Stimulated activated memory B cell treated with anti-CD40 and anti-IgM and Interleukin-4, amounts not matched to agents 10 μg/mL and 1 μg/mL and 100 μg/mL, for 72 hours (primary cell): ENCODE data around the gene PAX5.

ENCODE experiments used
- ATAC-seq: fragments of 150-1000 bp; cut with Tn5 transposase; 2 replicates; pipeline ENCODE4 v1.10.0; 2021
- H3K27ac Mint-ChIP-seq: one replicate; pipeline ENCODE4 v1.8.0; 2022; ENCODE audit warnings: mild to moderate bottlenecking, mixed read lengths
- H3K27me3 Mint-ChIP-seq: one replicate; pipeline ENCODE4 v1.8.0; 2022; ENCODE audit warnings: mixed read lengths
- H3K36me3 Mint-ChIP-seq: one replicate; pipeline ENCODE4 v1.8.0; 2022; ENCODE audit warnings: mixed read lengths
- H3K4me1 Mint-ChIP-seq: one replicate; pipeline ENCODE4 v1.8.0; 2022; ENCODE audit warnings: mixed read lengths
- H3K4me3 Mint-ChIP-seq: one replicate; pipeline ENCODE4 v1.8.0; 2022; ENCODE audit warnings: mild to moderate bottlenecking, moderate library complexity, mixed read lengths
- H3K9me3 Mint-ChIP-seq: one replicate; pipeline ENCODE4 v1.8.0; 2022; ENCODE audit warnings: mixed read lengths

The PAX5 gene

DNA sequence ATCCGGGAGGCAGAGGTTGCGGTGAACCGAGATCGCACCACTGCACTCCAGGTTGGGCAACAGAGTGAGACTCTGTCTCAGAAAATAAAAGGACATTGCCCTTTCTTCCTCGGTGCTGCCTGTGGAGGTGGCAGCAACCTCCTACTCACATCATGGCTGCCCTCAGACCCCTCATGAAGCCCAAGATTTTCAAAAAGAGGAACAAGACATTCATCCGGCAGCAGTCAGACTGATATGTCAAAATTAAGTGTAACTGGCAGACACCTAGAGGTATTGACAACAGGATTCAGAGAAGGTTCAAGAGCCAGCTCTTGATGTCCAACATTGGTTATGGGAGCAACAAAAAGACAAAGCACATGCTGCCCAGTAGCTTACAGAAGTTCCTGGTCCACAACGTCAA is 12.6 kb upstream of the PAX5 start:
- H3K4me1 Mint-ChIP-seq = peaks cover 15% of the 10 kb centered on the region
- H3K9me3 Mint-ChIP-seq = no peaks in the 10 kb centered on the region
- ATAC-seq = no peak
- H3K27ac Mint-ChIP-seq = no peak overlapping the region
- no peaks in the 10 kb centered on the region for H3K36me3 Mint-ChIP-seq
- H3K27me3 Mint-ChIP-seq = no peaks in the 10 kb centered on the region
- H3K4me3 Mint-ChIP-seq = no peak overlapping the region

DNA sequence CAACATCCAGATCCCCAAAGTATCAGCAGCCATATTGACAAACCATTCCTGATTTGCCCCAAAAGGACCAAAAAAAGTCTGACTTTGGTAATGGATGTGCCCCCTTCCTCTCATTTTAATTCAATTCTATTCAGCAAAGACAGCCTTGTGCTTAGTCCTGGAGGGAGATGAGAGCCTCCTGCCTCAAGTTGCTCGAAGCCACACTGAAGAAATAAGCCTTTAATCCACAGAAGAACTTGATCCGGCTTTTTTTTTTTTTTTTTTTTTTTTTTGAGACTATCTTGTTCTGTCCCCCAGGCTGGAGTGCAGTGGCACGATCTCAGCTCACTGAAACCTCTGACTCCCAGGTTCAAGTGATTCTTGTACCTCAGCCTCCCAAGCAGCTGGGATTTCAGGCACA is 8.4 kb upstream of the PAX5 start:
- no peak for ATAC-seq
- no peaks in the 10 kb centered on the region for H3K36me3 Mint-ChIP-seq
- H3K4me1 Mint-ChIP-seq = peaks cover 26% of the 10 kb centered on the region
- H3K27ac Mint-ChIP-seq = no peak overlapping the region
- H3K4me3 Mint-ChIP-seq = no peak overlapping the region
- no peaks in the 10 kb centered on the region for H3K27me3 Mint-ChIP-seq
- no peaks in the 10 kb centered on the region for H3K9me3 Mint-ChIP-seq

DNA sequence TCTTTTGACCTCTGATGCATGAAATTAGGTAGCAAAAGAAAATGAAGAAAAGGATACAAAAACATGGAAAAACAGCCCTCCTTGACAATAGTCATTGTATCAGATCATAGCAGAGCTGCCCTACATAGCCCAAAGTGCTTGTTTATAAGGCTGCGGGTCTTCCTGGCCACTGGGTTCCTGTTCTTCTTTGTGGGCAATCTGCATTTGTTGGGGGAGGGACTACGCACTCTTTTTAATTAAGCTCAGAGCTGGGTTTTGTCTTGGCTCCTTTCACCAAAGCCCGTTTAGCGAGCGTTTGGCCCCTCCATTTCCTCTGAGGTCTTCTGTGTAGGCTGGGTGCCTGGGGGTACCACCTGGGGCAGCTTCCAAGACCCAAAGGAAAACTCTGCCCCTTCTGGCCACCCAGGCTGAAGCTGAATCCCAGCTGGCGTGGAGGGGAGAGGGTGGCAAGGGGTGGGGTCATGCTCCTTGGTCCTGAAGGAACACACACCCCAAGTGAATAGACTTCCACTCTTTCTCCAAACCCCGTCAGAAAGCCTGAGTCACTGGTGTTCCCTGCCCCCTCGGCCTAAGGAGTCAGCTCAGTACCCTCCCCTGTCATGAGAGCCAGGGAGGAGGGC is 6.5 kb upstream of the PAX5 start:
- Mint-ChIP-seq H3K27me3 (no peaks in the 10 kb centered on the region), H3K27ac (peak overlapping the region; percentile 11), H3K36me3 (peaks cover 12% of the 10 kb centered on the region), H3K4me1 (peaks cover 35% of the 10 kb centered on the region), H3K9me3 (no peaks in the 10 kb centered on the region), H3K4me3 (no peak overlapping the region)
- no peak for ATAC-seq

GRCh38 chr9:37038943-37039464 is 4.9 kb upstream of the PAX5 start:
- H3K27ac Mint-ChIP-seq = no peak overlapping the region
- peak overlapping the region; percentile 42 for H3K4me3 Mint-ChIP-seq
- H3K4me1 Mint-ChIP-seq = peaks cover 44% of the 10 kb centered on the region
- H3K36me3 Mint-ChIP-seq = peaks cover 12% of the 10 kb centered on the region
- no peaks in the 10 kb centered on the region for H3K9me3 Mint-ChIP-seq
- no peaks in the 10 kb centered on the region for H3K27me3 Mint-ChIP-seq
- no peak for ATAC-seq

- no peaks in the 10 kb centered on the region for H3K27me3 Mint-ChIP-seq
- H3K4me1 Mint-ChIP-seq = peaks cover 38% of the 10 kb centered on the region
- ATAC-seq = no peak
- H3K36me3 Mint-ChIP-seq = peaks cover 12% of the 10 kb centered on the region
- H3K9me3 Mint-ChIP-seq = no peaks in the 10 kb centered on the region
- H3K27ac Mint-ChIP-seq = peak overlapping the region; percentile 96
- peak overlapping the region; percentile 92 for H3K4me3 Mint-ChIP-seq
Observed at GRCh38 chr9:37038302-37038942, 4.4 kb upstream of the PAX5 start.

DNA sequence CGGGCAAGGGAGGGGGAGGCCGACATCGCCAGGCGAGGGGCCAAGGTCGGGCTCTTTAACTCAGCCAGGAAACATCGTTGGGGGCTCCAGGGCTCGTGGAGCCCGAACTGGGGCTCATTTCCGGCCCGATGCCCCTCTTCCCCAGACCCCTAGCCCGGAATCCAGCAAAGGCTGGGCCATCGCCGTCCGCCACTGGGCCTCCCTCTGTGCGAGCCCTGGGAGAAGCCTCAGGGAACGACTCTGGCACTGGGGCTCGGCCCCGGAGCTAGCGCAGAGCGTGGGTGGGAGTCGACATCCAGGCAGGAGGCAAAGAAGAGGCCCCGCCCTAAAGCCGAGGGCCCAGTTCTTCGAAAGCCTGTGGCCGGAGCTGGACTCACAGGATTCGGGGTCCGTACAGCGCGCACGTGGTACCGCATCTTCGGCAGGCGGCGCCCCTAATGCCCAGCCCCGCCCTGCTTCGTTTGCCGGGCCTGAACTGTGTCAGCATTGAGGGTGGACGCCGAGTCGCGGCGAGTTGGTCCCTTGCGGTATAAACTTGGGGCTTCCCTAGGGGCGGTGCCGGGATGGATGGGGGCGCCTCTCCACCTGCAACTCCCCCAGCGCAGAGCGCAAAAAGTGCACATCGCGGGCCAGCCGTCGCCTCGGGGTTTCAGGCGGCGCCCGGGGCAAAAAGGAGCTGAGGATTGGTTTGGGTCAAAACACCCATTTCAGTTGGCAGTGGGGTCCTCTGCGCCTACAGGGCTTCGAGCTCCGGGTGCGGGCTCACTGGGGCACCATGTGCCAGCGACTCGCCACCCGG is 3.6 kb upstream of the PAX5 start:
- Mint-ChIP-seq H3K27me3 (no peaks in the 10 kb centered on the region), H3K4me3 (peak overlapping the region; percentile 92), H3K4me1 (peaks cover 38% of the 10 kb centered on the region), H3K27ac (peak overlapping the region; percentile 96), H3K9me3 (no peaks in the 10 kb centered on the region), H3K36me3 (peaks cover 12% of the 10 kb centered on the region)
- peak; percentile 13 for ATAC-seq

GRCh38 chr9:37036776-37037502 is 2.9 kb upstream of the PAX5 start:
- peak; percentile 63 for ATAC-seq
- H3K4me3 Mint-ChIP-seq = peak overlapping the region; percentile 92
- peaks cover 12% of the 10 kb centered on the region for H3K36me3 Mint-ChIP-seq
- no peaks in the 10 kb centered on the region for H3K27me3 Mint-ChIP-seq
- peaks cover 46% of the 10 kb centered on the region for H3K4me1 Mint-ChIP-seq
- H3K27ac Mint-ChIP-seq = peak overlapping the region; percentile 96
- no peaks in the 10 kb centered on the region for H3K9me3 Mint-ChIP-seq

DNA sequence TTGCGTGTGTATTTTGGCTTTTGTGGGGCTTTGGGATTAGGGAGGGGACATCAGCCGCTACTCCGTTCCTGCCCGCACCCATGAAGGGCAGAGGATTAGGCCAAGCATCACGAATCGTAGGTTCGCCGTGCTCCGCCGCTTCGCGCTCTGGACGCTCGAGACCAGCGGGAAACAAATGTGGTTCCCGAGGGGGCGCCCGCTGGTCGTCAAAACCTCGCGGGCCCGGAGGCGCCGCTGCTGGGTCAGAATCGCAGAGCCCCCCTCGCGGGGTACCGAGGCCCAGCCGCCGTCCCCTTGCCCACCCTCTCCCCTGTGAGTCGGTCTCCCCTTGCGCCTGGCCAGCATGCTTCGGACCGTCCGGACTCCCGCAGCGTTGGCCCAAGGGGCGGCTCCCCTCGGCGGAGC is 2.3 kb upstream of the PAX5 start:
- H3K27ac Mint-ChIP-seq = peak overlapping the region; percentile 96
- H3K9me3 Mint-ChIP-seq = no peaks in the 10 kb centered on the region
- peaks cover 12% of the 10 kb centered on the region for H3K36me3 Mint-ChIP-seq
- peaks cover 52% of the 10 kb centered on the region for H3K4me1 Mint-ChIP-seq
- no peaks in the 10 kb centered on the region for H3K27me3 Mint-ChIP-seq
- peak; percentile 9 for ATAC-seq
- peak overlapping the region; percentile 92 for H3K4me3 Mint-ChIP-seq

DNA sequence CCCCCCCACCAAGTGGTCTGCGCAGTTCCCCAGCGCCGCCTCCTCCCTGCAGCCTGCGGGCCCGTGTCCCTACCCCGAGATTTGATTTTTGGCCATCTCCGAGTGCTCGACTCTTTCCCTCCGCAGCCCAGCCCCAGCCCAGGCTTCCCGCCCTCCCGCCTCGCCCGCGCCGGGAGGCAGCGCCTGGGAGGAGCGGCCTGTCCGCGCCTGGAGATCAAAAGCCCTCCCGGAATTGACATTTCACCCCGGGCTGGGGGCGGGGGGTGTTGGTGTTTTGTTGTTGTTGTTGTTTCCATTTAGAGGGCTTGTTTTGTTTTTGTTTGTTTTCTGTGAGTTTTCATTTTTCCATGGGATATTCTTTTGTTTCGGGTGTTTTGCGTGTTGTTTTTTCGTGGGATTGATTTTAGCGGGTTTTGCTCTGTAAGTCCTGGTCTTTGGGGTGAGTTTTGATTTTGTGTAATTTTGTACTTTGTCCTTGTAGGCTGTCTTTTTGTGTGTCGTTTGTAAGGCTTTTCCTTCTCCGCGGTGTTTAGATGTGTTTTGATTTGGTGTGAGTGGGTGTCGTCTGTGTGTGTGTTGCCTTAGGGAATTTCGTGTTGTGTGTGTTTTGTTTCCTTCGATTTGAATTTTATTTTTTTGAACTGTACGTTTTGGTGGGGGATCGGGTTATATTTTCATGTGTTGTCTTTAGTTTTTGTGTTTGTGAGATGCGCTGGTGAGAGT is 1.7 kb upstream of the PAX5 start:
- no peaks in the 10 kb centered on the region for H3K27me3 Mint-ChIP-seq
- no peaks in the 10 kb centered on the region for H3K9me3 Mint-ChIP-seq
- H3K4me1 Mint-ChIP-seq = peaks cover 57% of the 10 kb centered on the region
- H3K27ac Mint-ChIP-seq = peak overlapping the region; percentile 96
- ATAC-seq = no peak
- peak overlapping the region; percentile 92 for H3K4me3 Mint-ChIP-seq
- H3K36me3 Mint-ChIP-seq = peaks cover 12% of the 10 kb centered on the region

GRCh38 chr9:37034938-37035647 is 1.0 kb upstream of the PAX5 start:
- no peak for ATAC-seq
- Mint-ChIP-seq H3K4me1 (peaks cover 64% of the 10 kb centered on the region), H3K27ac (peak overlapping the region; percentile 96), H3K27me3 (no peaks in the 10 kb centered on the region), H3K9me3 (no peaks in the 10 kb centered on the region), H3K36me3 (peaks cover 12% of the 10 kb centered on the region), H3K4me3 (peak overlapping the region; percentile 92)

- Mint-ChIP-seq H3K27me3 (no peaks in the 10 kb centered on the region), H3K9me3 (no peaks in the 10 kb centered on the region), H3K4me3 (peak overlapping the region; percentile 92), H3K27ac (peak overlapping the region; percentile 96), H3K4me1 (peaks cover 71% of the 10 kb centered on the region), H3K36me3 (peaks cover 12% of the 10 kb centered on the region)
- ATAC-seq = peak; percentile 73
Observed at GRCh38 chr9:37034305-37034937, 353 bp upstream of the PAX5 start.

GRCh38 chr9:37033141-37033540 is 927 bp downstream of the PAX5 start:
- peaks cover 12% of the 10 kb centered on the region for H3K36me3 Mint-ChIP-seq
- no peaks in the 10 kb centered on the region for H3K9me3 Mint-ChIP-seq
- no peak for ATAC-seq
- peaks cover 80% of the 10 kb centered on the region for H3K4me1 Mint-ChIP-seq
- no peaks in the 10 kb centered on the region for H3K27me3 Mint-ChIP-seq
- H3K27ac Mint-ChIP-seq = peak overlapping the region; percentile 96
- peak overlapping the region; percentile 92 for H3K4me3 Mint-ChIP-seq

DNA sequence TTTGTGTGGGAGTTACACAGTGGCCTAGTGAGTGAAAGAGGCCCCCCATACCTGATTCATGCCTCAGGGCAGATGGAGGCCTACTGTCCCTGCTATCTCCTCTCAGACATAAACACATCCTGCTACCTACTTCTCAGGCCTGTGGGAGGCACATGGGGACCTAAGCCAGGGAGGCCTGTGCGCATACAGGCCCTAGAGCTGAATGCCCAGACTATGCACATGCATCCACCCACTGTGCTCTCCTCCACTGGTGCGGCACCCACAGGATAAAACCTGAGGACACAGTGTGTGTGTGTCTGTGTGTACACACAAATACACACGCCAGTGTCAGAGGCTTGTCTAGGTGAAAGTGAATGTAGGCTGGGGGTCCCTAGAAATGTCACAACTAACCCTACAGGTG is 1.4 kb downstream of the PAX5 start:
- peaks cover 12% of the 10 kb centered on the region for H3K36me3 Mint-ChIP-seq
- H3K4me3 Mint-ChIP-seq = peak overlapping the region; percentile 92
- peaks cover 80% of the 10 kb centered on the region for H3K4me1 Mint-ChIP-seq
- H3K27ac Mint-ChIP-seq = peak overlapping the region; percentile 96
- H3K27me3 Mint-ChIP-seq = no peaks in the 10 kb centered on the region
- H3K9me3 Mint-ChIP-seq = no peaks in the 10 kb centered on the region
- peak; percentile 37 for ATAC-seq
